Dermis blood vessel endothelial cell (primary cell): Measurements from ENCODE around the gene POLR2A. TPM values are rescaled to one million over a fixed set of nuclear protein-coding genes. Genes with fewer than 3 reads are reported as not detected.

Experiments
- DNase-seq: peaks from one replicate; pipeline ENCODE4 v3.0.0; 2010
- total RNA-seq: library from RNA; depleted of rRNA; stranded (reverse); fragments of >200 nt; gene quantifications from 2 replicates; pipeline ENCODE4 v1.2.3, GENCODE V29; 2014

The POLR2A gene
- 81.2 and 139 TPM in 2 replicates for total RNA-seq

DNA sequence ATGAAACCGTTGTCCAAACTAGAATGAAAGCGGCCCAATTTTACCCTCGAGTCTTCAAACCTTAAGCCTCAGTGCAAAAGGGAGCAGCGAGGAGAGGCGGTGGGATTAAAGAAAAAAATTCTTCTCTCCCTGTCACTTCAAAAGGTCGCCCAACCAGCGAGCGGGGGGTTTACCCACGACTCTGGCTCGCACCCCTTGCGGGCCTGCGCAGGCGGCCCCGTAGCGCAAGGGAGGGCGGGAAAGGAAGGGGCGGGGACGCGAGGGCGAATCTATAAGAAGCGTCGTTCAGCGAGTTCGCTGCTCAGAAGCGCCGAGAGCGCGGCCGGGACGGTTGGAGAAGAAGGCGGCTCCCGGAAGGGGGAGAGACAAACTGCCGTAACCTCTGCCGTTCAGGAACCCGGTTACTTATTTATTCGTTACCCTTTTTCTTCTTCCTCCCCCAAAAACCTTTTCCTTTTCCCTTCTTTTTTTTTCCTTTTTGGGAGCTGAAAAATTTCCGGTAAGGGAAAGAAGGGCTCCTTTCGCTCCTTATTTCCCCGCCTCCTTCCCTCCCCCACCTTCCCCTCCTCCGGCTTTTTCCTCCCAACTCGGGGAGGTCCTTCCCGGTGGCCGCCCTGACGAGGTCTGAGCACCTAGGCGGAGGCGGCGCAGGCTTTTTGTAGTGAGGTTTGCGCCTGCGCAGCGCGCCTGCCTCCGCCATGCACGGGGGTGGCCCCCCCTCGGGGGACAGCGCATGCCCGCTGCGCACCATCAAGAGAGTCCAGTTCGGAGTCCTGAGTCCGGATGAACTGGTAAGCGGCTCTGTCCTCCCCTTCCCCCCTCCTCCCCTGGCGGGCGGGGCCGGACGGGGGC, at the start of gene POLR2A:
Gene POLR2A, plus strand, starts transcription at position 300 of the 852 bp plus-strand sequence.
- DNase-seq = peak; percentile 99

DNA sequence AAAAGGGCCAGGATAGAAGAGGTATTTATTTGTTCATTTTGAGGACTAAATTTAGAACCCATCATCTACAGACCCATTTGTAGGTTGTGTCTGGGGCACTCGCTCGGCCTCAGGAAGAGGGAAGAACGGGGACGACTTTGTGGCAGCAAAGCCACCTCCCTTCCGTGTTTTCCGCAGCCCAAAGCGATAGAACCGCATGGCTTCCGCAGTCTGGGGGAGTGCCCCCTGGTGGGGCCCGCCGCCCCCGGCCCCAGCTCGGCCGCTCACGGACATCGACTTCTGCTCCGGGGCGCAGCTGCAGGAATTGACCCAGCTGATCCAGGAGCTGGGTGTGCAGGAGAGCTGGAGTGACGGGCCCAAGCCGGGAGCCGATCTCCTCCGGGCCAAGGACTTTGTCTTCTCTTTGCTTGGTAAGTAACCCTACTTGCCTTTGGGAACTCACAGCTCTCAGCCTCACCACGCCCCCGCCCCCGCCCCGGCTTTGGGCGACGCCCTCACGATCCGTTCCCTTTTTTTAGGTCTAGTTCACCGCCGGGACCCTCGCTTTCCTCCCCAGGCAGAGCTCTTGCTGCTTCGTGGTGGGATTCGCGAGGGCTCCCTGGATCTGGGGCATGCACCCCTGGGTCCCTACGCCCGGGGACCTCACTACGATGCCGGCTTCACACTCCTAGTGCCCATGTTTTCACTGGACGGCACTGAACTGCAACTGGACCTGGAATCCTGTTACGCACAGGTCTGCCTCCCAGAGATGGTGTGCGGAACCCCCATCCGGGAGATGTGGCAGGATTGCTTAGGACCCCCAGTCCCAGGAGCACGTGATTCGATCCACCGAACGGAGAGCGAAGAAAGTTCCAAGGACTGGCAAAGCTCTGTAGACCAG, 48.2 kb upstream of the POLR2A start:
- DNase-seq = peak; percentile 51

DNA sequence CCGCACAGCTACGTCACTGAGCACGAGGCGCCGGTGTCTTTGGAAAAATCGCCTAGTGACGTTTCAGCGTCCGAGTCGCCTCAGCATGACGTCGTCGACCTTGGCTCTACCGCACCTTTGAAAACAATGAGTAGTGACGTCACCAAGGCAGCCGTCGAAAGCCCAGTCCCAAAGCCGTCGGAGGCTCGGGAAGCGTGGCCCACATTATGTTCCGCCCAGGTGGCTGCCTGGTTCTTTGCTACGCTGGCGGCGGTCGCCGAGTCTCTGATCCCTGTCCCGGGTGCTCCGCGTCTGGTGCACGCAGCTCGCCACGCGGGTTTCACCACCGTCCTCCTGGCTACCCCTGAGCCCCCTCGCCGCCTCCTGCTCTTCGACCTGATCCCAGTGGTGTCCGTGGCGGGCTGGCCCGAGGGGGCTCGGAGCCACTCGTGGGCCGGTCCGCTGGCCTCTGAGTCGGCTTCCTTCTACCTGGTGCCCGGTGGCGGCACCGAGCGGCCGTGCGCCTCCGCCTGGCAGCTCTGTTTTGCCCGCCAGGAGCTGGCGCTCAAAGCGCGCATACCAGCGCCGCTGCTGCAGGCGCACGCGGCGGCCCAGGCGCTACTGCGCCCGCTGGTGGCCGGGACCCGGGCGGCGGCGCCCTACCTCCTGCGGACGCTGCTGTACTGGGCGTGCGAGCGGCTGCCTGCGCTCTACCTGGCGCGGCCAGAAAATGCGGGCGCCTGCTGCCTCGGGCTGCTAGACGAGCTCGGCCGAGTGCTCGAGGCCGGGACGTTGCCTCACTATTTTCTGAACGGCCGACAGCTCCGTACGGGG, 47.4 kb upstream of the POLR2A start:
- DNase-seq = peak; percentile 90

DNA sequence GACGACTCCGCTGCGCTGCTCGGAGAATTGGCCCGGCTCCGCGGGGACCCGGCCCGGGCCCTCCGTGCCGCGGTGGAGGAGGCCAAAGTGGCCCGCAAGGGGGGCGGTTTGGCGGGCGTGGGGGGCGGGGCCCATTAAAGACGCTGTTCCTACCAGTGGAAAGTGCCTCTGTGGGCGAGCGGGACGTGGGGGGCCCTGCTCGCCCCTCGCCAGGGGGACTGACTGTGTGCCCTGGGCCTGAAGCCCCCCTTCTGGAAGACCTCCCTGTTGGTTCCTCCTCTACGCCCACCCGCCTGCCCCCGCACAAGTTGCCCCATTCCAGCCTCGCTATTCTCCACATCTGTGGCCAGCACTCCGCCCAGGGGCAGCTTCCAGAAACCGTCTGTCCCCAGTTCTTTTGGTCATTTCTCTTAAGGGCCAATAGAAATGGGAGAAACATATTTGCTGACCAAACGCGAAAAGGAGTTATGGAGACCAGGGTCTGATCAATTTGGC, 46.8 kb upstream of the POLR2A start:
- no peak for DNase-seq

DNA sequence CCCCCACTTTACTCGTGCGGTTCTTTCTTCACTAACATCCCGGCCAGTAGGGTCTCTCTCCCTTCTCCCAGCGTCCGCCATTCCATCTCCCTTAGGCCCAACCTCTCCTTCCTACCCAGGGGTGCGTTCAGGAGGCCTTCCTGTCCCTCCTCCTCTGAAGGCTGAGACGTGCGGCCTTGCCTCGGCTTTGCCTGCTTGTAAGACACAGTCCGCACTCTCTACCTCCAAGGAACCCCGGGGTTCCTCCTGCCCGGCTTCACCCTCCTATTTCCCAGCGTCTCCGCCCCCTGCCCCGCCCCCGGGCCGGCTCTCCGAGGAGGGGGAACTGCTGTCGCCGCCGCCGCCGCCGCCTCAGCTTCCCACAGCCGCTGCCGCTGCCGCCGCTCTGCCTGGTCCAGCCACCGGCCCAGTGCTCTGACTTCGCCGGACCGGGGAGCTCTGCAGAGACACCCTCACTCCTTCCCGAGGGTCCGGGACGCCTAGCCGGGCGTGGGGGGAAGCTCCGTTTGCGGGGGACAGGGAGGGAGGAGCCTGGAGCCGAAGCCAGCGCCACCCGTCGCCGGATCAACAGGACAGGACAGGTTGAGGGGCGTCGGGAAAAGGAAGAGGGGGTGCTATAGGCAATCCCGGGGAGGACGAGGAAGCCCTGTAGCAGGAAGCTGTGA, 46.1 kb upstream of the POLR2A start:
- no peak for DNase-seq

DNA sequence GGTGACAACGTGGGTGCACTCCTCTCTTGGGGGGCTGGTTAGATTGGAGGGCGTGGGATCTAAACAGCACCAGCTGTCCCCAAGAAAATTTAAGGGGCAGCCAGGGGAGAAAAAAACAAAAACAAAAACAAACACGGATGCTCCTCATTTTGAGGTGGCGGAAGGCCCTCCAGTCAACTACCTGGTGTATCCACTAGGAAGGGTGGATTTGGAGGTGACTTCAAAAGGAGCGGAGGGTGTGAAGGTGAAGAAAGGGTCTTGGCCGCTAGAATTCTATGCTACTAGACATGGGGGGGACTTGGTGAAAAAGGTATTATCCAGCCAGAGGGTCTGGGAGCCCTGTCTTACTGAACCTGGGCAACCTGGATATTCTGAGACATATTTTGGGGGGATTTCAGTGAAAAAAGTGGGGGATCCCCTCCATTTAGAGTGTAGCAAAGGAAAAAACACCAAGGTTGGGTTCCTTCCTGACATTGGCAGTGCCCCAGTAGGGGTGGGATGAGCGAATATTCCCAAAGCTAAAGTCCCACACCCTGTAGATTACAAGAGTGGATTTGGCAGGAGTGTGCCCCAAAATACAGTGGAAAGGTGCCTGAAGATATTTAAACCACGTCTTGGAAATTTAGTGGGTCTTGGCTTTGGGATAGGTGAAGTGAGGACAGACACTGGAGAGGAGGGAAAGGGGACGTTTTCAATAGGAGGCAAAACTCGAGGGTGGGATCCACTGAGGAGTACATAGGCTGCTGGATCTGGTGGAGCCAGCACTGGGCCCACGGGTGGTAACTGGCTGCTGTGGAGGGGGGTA, 45.3 kb upstream of the POLR2A start:
- DNase-seq = no peak

DNA sequence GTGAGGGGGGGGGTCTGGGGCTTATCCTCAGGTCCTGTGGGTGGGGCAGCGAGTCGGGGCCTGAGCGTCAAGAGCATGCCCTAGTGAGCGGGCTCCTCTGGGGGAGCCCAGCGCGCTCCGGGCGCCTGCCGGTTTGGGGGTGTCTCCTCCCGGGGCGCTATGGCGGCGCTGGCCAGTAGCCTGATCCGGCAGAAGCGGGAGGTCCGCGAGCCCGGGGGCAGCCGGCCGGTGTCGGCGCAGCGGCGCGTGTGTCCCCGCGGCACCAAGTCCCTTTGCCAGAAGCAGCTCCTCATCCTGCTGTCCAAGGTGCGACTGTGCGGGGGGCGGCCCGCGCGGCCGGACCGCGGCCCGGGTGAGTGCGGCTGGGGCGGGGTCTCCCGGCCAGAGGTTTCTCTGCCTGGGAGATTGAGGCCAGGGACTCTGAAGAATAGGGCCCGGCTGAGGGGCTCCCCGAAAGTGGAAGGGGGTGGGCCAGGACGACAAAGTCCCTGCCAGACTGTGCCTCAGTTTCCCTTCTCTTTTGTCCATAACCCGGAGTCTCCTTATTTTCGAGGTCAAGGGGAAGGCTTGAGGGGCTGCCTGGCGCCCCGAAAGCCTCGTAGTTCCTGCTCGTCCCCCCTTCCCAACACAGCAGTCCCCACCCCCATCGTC, 44.6 kb upstream of the POLR2A start, which contains the start of gene FGF11:
Gene FGF11, plus strand, starts transcription at position 51 of the 651 bp plus-strand sequence. Its CDS starts 109 bp downstream, at position 160.
- no peak for DNase-seq

DNA sequence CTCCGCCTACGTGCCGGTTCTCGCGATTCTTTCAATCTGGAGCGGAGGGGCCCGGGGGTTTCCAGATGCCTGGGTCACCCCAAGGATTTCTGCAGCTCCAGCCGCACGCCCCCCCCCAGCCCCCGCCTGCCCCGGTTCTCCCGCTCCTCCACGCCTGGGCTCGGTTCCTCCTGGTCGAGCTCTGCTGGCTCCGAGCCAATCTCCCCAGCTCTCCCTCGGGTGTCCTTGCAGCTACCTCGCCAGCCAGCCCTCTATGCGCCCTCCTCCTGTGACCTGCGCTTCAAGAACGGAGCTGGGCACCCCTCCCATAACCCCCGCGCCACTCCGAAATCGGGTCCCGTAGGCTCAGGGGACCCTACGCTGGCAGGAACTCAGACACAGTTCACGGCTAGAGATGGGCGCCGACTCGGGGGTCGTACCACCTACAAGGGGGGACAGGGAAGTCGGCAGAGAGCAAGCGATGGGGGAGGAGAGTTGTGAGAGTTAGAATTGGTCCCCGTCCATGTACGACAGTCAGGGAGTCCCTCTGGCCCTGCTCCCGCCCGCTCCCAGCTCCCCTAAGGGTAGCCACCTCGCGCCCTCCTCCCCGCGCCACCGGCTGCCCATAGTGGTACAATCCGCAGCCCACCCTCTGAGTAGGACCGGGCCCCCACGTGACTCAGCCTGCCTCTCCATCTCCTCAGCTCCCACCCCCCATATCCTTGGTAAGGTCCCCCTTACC, 43.9 kb upstream of the POLR2A start:
- peak; percentile 36 for DNase-seq

DNA sequence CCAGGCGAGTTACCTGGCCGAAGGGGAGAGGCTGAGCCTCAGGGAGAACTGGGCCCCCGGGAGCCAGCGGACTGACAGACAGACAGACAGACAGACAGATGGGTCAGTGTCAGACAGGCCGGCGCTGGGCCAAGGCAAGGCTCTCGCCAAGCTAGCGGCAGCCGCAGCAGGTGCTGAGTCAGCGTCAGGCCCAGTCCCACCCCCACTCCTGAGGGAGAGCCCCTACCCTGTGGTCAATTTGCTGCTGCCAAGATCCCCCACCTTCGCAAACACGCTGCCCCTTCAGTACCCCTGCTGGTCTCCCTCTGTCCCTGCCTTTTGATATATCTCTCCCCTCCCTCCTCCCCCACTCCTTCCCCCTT, 43.4 kb upstream of the POLR2A start:
- DNase-seq = peak; percentile 25

DNA sequence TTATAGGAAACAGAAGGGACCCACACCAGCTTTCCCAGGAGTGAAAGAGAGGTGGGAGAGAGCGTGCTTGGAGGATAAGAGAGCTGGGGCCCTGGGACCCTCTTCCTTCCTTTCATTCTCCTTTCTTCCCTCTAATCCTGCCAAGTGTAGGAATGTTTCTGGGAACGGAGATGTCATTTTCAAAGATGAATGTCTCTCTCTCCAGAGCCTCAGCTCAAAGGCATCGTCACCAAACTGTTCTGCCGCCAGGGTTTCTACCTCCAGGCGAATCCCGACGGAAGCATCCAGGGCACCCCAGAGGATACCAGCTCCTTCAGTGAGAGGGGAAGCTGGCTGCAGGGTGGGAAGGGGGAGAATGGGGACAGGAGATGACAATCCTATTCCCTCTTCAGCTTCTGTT, 42.9 kb upstream of the POLR2A start:
- DNase-seq = no peak

DNA sequence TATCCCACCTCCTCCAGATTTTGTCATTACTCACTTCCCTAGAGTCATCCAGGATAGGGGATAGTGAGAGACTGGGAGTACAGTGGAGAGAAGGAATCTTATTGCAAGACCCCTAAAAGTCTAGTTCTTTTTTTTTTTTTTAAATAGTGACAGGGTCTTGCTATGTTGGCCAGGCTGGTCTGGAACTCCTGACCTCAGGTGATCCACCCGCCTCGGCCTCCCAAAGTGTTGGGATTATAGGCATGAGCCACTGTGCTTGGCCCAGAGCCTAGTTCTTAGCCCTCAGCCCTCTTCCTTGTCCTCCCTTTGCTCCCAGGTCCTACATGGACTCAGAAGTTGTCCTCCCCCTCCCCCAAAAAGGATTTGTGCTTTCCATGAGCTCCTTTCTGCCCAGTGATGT, 42.0 kb upstream of the POLR2A start:
- DNase-seq = no peak

DNA sequence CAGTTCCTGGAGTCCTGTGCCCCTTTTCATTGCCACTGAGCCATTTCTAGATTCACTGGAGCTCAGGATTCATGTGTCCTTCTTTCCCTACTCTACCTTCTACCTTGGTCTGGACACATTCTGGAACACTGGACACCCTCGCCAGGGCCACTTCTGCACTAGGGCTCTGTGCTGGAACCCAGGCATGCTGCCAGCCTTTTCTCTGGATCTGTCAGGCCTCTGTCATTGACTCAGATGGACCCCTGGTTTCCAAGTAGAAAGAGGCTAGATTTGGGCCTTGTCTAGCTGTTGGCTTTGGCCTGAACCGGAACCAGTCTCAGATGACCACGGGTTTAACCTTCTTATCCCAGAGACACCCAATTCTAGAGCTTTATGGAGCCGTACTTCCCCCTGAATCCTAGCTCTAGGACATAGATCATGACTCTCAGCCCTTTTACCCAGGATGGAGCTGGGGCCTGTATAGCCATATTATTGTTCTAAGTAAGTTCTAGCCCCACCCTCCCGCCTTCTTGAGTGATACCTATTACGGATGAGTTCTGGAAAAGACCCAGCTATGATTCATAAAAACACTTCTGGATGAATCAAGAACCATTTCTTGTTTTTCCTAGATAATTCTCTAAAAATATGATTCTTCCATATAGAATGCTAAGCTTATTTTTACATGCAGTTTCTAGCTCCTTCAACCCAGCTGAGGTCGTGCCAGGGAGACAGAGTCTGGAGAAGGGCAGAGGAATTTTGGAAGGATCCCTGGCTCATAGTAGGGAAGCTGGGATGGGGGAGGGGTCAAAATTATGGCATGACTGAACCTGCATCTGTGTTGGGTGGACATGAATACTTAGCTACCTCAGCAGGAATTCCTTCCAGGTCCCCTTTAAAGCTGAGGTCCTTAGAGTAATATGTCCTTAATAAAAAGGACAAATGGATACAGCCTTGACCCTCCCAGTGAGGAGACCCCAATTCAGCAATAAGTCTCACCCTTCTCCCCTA, 40.4 kb upstream of the POLR2A start:
- peak; percentile 47 for DNase-seq

DNA sequence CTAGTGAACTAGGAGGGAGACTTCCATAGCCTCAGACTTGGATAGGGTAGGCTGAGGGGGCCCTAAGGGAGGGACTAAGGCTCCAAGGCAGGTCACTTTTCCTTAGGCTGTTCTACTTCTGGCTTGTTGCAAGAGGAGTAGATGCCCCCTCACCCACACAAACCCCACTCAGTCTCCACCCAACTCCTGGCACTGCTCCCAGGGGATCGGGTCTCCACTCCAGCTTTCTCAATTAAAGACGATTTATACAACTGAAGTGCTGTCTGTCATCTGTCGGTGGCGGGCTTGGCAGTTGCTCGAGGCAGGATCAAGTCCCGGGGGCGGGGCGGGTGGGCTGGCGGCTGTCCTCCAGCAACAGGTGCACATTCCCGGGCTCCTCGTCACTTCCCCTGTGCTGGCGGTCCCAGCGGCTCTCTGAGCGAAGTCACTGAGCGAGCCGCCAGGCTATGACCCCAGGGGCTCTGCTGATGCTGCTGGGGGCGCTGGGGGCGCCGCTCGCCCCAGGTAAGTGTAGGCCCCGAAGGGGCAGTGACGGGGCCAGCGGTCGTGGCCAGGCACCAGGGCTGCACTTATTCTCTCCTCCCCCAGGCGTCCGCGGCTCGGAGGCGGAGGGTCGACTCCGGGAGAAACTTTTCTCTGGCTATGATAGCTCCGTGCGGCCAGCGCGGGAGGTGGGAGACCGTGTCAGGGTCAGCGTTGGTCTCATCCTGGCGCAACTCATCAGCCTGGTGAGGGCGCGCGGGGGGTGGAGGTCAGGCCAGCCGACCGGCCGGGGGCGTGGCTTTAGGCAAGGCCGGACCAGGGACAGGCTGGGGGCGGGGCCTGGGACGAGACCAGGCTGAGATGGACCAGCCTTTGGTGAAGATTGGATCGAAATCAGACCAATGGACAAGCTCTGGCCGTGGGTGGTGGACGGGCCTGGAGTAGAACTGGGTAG, 39.2 kb upstream of the POLR2A start, which contains the start of gene CHRNB1:
Gene CHRNB1, plus strand, starts transcription at position 380 of the 937 bp plus-strand sequence. Its CDS starts 67 bp downstream, at position 447.
- DNase-seq = peak; percentile 54

DNA sequence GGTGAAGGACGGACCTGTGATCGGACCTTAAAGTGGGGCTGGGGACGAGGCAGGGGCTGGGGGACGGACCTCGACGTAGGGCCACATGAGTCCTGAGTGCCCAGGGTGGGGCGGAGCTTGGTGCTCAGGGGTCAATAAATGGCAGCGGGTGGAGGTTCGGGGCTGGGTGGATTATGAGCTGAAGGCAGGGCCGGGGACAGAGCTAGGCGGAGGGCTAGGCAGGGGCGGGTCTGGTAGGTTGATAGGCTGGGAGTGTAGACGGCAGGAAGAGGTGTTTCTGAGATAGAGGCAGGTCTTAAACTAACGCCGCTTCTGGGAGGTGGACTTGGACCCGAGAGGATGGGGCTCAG, 38.6 kb upstream of the POLR2A start:
- DNase-seq = no peak

DNA sequence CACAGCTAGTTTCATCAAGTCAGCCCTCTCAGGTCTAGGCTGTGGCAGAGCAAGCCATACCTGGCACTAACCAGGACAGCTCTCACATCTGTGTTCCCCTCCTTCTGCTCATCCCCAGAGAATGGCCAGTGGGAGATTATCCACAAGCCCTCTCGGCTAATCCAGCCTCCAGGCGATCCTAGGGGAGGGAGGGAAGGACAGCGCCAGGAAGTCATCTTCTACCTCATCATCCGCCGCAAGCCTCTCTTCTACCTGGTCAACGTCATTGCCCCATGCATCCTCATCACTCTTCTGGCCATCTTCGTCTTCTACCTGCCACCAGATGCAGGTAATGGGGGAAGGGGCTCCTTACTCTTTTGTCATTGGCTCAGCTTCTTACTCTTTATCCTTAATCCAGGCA, 35.7 kb upstream of the POLR2A start:
- DNase-seq = no peak

DNA sequence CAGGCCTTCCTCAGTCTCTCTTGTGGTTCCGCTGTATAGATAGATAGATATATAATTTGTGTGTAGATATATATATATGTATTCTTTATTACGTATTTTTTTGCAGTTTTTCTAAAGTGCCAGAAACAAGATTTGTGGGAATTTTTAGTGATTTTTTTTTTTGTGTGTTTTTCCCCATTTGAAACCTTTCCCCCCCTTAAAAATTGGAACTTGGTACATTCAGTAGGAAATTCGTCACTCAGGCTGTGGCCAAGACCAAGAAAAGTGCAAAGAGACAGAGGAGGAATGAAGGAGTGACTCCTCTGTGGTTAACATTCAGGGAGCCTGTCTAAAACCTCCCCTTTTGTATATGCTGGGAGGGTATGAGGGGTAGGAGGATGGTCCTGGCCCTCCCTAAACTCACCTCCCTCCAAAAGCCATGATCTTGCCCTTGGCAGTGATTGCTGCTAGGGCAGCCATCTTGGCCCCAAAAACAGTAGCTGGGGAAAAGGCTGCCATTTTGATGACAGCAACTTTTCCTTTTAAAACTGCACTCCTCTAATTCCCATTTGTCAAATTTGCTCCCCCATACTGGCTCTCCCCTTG, 24.1 kb upstream of the POLR2A start:
- DNase-seq = no peak
